ENCODE data around the gene NBEAL1. TPM values are rescaled to one million over a fixed set of nuclear protein-coding genes. Genes with fewer than 3 reads are reported as not detected.

NBEAL1 gene
- total and polyA plus RNA-seq, 2 of the 8 experiments (the other 6 are each of a cell fraction or from before 2014, with no cell fraction given), result 2.3 to 10.7 TPM

GRCh38 chr2:203040966-203041521 lies 26.4 kb downstream of the NBEAL1 start:
- Histone ChIP-seq H2BK5ac (ENCODE audit: low read depth, low read length) (no peak overlapping the region), H3K23ac (ENCODE audit: insufficient read length) (no peak overlapping the region), H2AFZ (ENCODE audit: low read length) (no peak overlapping the region), H3K79me1 (ENCODE audit: low read depth, low read length) (no peaks in the 10 kb centered on the region), H4K20me1 (replicated peaks in 1 of 2; ENCODE audit: control insufficient read depth in 1 of 2, insufficient read depth in 2 of 2, low read length in 2 of 2) (no peaks in the 10 kb centered on the region), H3K9ac (replicated peaks in 1 of 4; ENCODE audit: extremely low read depth in 1 of 4, low read depth in 3 of 4, low read length in 3 of 4) (no peak overlapping the region), H3K27me3 (replicated peaks in 1 of 4; ENCODE audit: control insufficient read depth in 3 of 4, extremely low read depth in 1 of 4, insufficient read depth in 3 of 4, low read length in 3 of 4) (no peaks in the 10 kb centered on the region), H4K91ac (replicated peaks; ENCODE audit: insufficient read length, low read length) (no peak overlapping the region), H3K9me3 (ENCODE audit: insufficient read depth in 2 of 2, low read depth in 1 of 2, low read length in 1 of 2) (no peaks in the 10 kb centered on the region), H3K36me3 (ENCODE audit: control insufficient read depth in 2 of 4, insufficient read depth in 4 of 4, low read length in 3 of 4) (peaks cover 0 to 2% (median 0%) of the 10 kb centered on the region in 4 experiments; a peak in 1 of 8 replicates), H3K4me3 (ENCODE audit: extremely low read depth in 1 of 4, insufficient read depth in 2 of 4, low read depth in 3 of 4, low read length in 4 of 4) (no peak overlapping the region), H4K8ac (ENCODE audit: extremely low read depth, insufficient read depth, low read length) (no peak overlapping the region), H3K23me2 (ENCODE audit: low read depth, low read length) (no peaks in the 10 kb centered on the region), H3K18ac (ENCODE audit: extremely low read depth, low read length) (no peak overlapping the region), H2AK5ac (ENCODE audit: low read depth, low read length) (no peak overlapping the region), H3K4me1 (replicated peaks in 1 of 4; ENCODE audit: control insufficient read depth in 3 of 4, insufficient read depth in 4 of 4, low read length in 3 of 4) (no peaks in the 10 kb centered on the region), H2BK12ac (ENCODE audit: low read depth, low read length) (no peak overlapping the region), H3K27ac (ENCODE audit: low read depth, low read length) (no peak overlapping the region), H3K4me2 (ENCODE audit: insufficient read depth in 1 of 2, low read depth in 2 of 2, low read length in 2 of 2) (no peak overlapping the region), H2BK120ac (replicated peaks; ENCODE audit: low read depth, low read length) (no peak overlapping the region), H2BK15ac (ENCODE audit: low read length) (no peak overlapping the region), H4K5ac (ENCODE audit: insufficient read length, low read depth, low read length) (no peak overlapping the region), H3K56ac (replicated peaks; ENCODE audit: insufficient read length, low read depth, low read length) (no peak overlapping the region), H3K14ac (ENCODE audit: insufficient read length) (no peak overlapping the region), H2BK20ac (ENCODE audit: low read length) (no peak overlapping the region), H3K79me2 (ENCODE audit: control insufficient read depth in 1 of 2, insufficient read depth in 2 of 2, low read length in 2 of 2) (no peaks in the 10 kb centered on the region), H3K4ac (replicated peaks; ENCODE audit: insufficient read length, low read depth, low read length) (no peak overlapping the region)
- ChIA-PET POLR2A (ENCODE audit: partially characterized antibody) (no interaction called here), CTCF (ENCODE audit: partially characterized antibody) (no interaction called here)
- DNase-seq (ENCODE audit: low read depth in 1 of 2, low spot score in 2 of 2) (no peak), FAIRE-seq (no peak)
- WGBS, 2 experiments (ENCODE audit: extremely low coverage in 1 of 2, insufficient coverage in 1 of 2, insufficient read length in 1 of 2, insufficient replicate concordance in 2 of 2, low coverage in 1 of 2, low lambda C conversion rate in 2 of 2, missing lambda C conversion rate in 1 of 2), result 83% methylated on average over 2 of the region's 2 CpGs; no CpG with 5 or more reads in 1 of the 2 experiments
- TF ChIP-seq KDM1A (IDR thresholded peaks at IDR 0.05; ENCODE audit: borderline replicate concordance, low read length) (no peak), RAD21 (IDR thresholded peaks at IDR 0.05 in 1 of 2, conservative IDR thresholded peaks at IDR 0.05 in 1 of 2; ENCODE audit: low read depth in 2 of 2, low read length in 2 of 2) (no peak), MAFK (IDR thresholded peaks at IDR 0.05; ENCODE audit: low read depth, low read length) (no peak), SRF (IDR thresholded peaks at IDR 0.05; ENCODE audit: low read depth, low read length) (no peak), SP1 (IDR thresholded peaks at IDR 0.05; ENCODE audit: low read depth, low read length) (no peak), SP4 (IDR thresholded peaks at IDR 0.05; ENCODE audit: low read length) (no peak), EZH2 (IDR thresholded peaks at IDR 0.05; ENCODE audit: low read depth, low read length, severe bottlenecking) (no peak), GTF2F1 (IDR thresholded peaks at IDR 0.05; ENCODE audit: borderline replicate concordance, low read depth, low read length) (no peak), TAF1 (IDR thresholded peaks at IDR 0.05; ENCODE audit: low read depth, low read length) (no peak), JUND (IDR thresholded peaks at IDR 0.05; ENCODE audit: low read length) (no peak), BRCA1 (IDR thresholded peaks at IDR 0.05; ENCODE audit: low read depth, low read length) (no peak), EGR1 (IDR thresholded peaks at IDR 0.05; ENCODE audit: borderline replicate concordance, low read depth, low read length) (no peak), SIN3A (conservative IDR thresholded peaks at IDR 0.05 in 1 of 2, IDR thresholded peaks at IDR 0.05 in 1 of 2; ENCODE audit: low read depth in 1 of 2, low read length in 2 of 2) (no peak), TAF7 (optimal IDR thresholded peaks at IDR 0.05; ENCODE audit: borderline replicate concordance, low read depth, low read length) (no peak)
